ENCODE measurements around the gene YJEFN3.

YJEFN3 gene

DNA sequence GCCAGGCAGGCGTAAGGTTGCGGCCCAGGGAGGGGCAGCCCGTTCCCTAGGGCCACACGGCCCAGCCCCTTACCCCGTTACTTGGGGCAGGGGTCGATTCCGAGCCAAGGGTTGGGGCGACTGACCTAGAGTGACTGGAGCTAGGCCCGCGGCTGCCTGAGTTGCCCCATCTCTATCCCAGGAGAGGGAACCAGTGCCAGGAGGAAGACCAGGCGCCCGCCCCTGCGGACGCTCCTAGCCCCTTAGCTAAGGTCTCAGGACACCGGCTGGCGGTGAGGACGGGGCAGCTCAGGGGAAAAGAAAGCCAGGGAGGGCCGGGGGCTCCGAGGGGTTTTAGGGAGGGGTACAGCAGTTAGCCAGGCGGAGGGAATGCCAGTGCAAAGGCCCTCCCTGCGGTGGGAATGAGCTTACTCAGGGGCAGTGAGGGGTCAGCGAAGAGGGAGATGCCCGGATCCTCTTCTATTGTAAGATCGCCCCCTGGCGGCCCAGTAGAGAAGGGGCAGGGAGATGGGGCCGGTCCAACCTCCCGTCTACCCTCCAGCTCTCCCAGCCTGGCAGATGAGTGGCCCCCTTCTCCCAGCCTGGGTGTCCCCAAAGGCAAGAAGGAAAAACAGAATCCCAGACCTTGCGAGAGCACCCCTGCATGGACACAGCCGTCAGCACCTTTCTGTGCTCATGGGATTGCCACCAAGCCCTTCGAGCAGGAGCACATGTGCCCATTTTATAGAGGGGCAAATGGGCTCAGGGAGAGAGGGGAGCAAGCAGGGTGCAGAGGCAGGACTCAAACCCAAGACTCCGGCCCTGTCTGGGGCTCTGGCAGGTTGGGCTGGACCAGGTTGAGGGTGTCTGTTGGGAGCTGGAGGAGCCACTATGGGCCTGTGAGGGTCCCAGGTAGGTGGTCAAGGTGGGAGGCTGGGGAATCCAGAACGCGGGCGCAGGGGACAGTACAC, 25.6 kb downstream of the YJEFN3 start:
- no peak for TF ChIP-seq GATA2 (IDR thresholded peaks at IDR 0.05; ENCODE audit: low read depth, low read length)
- TF ChIP-seq GATA3 (IDR thresholded peaks at IDR 0.05; ENCODE audit: low read depth, low read length): no peak

DNA sequence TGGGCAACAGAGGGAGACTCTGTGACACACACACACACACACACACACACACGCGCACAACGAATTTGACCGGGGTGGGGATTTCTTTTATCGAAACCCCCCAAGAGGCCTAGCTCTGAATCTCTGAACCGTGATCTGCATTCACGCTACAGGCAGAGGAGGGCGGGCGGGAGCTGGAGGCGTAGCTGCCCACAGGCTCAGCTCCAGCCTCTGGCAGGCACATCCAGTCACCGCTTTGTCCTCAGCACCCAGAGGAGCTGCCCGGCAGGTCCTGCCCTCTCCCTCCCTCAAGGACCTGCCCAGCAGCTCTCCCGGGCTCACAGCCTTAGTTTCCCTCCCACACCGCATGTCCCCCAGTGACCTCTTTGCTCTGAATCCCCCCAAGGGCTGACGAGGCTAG, 29.3 kb downstream of the YJEFN3 start:
- no peak for TF ChIP-seq GATA3 (IDR thresholded peaks at IDR 0.05; ENCODE audit: low read depth, low read length)
- no peak for TF ChIP-seq GATA2 (IDR thresholded peaks at IDR 0.05; ENCODE audit: low read depth, low read length)

GRCh38 chr19:19558636-19559035, 29.9 kb downstream of the YJEFN3 start:
- no peak for TF ChIP-seq GATA2 (IDR thresholded peaks at IDR 0.05; ENCODE audit: low read depth, low read length)

DNA sequence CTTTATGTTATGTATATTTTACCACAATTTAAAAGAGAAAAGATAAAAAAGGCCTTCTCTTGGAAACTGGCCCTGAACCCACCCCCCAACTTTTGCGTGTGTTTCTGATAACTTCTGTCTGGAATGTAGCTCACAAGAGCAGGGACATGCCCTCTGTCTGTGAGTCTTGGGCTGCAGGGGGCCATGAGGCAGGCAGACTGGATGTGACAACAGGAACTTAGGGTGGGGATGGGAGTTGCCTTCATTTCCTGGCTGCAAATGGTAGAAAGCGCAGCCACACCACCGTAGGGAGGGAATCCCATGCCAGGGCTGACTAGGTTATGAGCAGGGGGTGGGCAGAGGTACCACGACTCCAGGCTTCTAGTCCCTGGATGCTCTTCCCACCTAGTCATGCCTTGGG, 31.2 kb downstream of the YJEFN3 start:
- TF ChIP-seq GATA3 (IDR thresholded peaks at IDR 0.05; ENCODE audit: low read depth, low read length): no peak
- TF ChIP-seq GATA2 (IDR thresholded peaks at IDR 0.05; ENCODE audit: low read depth, low read length): no peak

GRCh38 chr19:19561946-19562664, 33.4 kb downstream of the YJEFN3 start:
- no peak for TF ChIP-seq GATA2 (IDR thresholded peaks at IDR 0.05; ENCODE audit: low read depth, low read length)
- TF ChIP-seq GATA3 (IDR thresholded peaks at IDR 0.05; ENCODE audit: low read depth, low read length): no peak

DNA sequence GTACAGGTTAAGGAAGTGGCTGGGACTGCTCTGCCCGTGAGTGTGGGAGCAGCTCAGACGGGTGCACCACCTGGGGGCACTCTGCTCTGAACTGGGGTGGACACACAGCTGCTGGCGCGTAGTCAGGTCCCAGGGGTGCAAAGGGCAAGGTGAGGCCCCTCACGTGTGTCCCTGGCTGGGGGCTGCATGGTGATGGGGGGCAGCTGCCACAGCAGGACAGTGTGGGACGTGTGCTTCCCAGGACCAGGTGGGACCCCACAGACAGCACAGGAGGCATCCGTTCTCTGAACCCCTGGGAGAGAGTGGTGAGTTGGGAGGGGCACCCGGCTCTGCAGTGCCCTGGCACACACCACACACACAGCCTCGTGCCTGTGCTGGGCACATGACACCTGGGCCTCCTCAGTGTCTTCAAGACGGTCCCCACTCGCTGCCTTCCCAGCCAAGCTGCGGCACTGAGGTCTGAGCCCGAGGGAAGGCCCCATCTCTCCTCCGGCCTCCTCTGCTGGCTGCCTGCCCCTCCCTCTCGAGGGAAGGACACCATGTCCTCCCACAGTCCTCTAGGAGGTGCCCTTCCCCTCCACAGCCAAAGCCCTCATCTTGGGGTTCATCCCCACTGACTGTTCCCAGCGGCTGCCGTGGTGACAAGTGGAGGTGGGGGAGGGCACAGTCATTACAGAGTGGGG, 34.1 kb downstream of the YJEFN3 start:
- TF ChIP-seq GATA3 (IDR thresholded peaks at IDR 0.05; ENCODE audit: low read depth, low read length) (no peak), GATA2 (IDR thresholded peaks at IDR 0.05; ENCODE audit: low read depth, low read length) (no peak)

DNA sequence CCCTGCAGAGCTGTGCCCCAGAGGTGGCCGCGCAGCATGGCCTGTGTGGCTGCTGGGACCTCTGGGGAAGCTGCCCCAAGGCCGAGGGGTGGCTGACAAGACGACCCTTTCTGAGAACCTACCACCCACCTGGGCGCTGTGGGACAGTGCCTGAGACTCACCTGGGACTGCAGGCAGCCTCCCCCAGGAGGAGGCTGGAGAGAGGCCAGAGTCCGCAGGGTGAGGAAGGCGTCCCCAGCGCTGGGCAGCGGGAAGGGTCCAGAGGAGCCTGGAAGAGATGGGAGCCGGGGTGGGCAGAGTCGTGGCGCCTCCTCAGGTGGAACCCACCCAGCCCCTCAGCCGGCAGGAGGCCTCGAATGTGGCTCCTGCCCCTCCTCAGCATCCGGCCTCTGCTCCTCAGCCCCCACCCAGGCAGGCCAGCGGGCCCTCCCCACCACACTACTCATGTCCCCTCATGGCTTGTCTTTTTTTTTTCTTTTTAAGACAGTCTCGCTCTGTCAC, 34.7 kb downstream of the YJEFN3 start:
- TF ChIP-seq GATA3 (IDR thresholded peaks at IDR 0.05; ENCODE audit: low read depth, low read length) (no peak), GATA2 (IDR thresholded peaks at IDR 0.05; ENCODE audit: low read depth, low read length) (no peak)

DNA sequence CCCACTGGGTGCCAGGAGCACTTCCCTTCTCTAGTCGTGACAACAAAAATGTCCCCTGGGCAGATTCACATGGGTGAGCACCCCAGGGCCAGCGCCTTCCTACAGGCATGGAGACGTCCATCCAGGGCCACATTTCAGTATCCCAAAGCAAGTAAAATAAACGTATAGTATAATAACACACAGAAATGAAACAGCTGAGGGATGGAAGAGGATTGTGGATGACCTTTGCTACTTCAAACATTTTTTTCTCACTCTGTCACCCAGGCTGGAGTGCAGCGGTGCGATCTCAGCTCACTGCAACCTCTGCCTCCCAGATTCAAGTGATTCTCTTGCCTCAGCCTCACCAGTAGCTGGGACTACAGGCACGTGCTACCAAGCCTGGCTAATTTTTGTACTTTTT, 37.6 kb downstream of the YJEFN3 start:
- TF ChIP-seq GATA3 (IDR thresholded peaks at IDR 0.05; ENCODE audit: low read depth, low read length) (no peak), GATA2 (IDR thresholded peaks at IDR 0.05; ENCODE audit: low read depth, low read length) (no peak)

GRCh38 chr19:19567391-19567790, 38.7 kb downstream of the YJEFN3 start:
- no peak for TF ChIP-seq GATA3 (IDR thresholded peaks at IDR 0.05; ENCODE audit: low read depth, low read length)
- TF ChIP-seq GATA2 (IDR thresholded peaks at IDR 0.05; ENCODE audit: low read depth, low read length): no peak

GRCh38 chr19:19568802-19569756, 40.4 kb downstream of the YJEFN3 start:
- TF ChIP-seq GATA2 (IDR thresholded peaks at IDR 0.05; ENCODE audit: low read depth, low read length) (no peak), GATA3 (IDR thresholded peaks at IDR 0.05; ENCODE audit: low read depth, low read length) (no peak)

DNA sequence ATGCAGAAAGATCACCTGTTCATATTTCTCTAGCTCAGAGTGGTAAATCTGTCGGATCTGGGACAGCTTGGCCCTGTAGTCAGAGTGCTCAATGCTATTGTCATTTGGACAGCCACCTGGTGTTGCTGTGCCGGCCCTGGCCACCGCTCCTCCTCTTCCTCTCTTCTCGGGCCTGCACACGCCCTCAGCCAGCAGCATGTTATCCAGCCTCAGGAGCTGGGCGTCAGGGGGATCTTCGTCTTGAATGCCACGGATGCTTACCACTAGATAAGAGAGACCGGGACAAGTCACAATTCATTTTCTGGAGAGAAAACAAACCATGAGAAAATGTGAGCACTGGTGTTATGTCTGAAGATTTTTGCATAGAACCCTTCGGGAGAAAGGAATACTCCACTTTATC, 41.9 kb downstream of the YJEFN3 start:
- TF ChIP-seq GATA2 (IDR thresholded peaks at IDR 0.05; ENCODE audit: low read depth, low read length) (no peak), GATA3 (IDR thresholded peaks at IDR 0.05; ENCODE audit: low read depth, low read length) (no peak)

- TF ChIP-seq GATA3 (IDR thresholded peaks at IDR 0.05; ENCODE audit: low read depth, low read length) (no peak), GATA2 (IDR thresholded peaks at IDR 0.05; ENCODE audit: low read depth, low read length) (no peak)
These were observed 42.5 kb downstream of the YJEFN3 start for GRCh38 chr19:19571071-19571786.

DNA sequence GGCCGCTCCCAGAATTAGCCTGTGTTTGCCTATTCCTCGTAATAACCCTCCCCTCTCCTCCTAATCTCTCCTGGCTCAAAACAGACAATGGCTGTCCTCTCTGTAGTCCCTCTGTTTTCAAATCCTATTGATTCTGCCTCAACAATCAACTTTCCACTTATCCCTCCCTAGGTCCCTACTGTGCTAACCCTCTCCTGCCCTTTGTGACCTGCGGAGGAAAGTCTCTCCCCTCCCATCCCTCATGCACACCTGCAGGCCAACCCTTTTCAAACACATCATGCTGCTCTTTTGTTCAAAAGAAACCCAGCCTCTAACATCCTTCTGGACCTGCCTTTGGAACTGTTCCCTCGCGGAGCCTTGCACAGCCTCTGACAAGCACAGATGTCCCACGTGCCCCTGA, 46.7 kb downstream of the YJEFN3 start:
- no peak for TF ChIP-seq GATA2 (IDR thresholded peaks at IDR 0.05; ENCODE audit: low read depth, low read length)
- TF ChIP-seq GATA3 (IDR thresholded peaks at IDR 0.05; ENCODE audit: low read depth, low read length): no peak
